22Rv1 (cell line): Measurements from ENCODE around the gene APH1A.
"Not testable (repeated sequence)": the region's sequence is repeated elsewhere in the genome, so short reads cannot be mapped to it uniquely, and the experiment has no call there.

ENCODE experiments used
- H3K27ac ChIP-seq: fragments of 450-650 bp; 2 replicates; pipeline ENCODE4 v1.5.1; 2017
- ZFX ChIP-seq: fragments of 450-650 bp; IDR thresholded peaks from 2 replicates; pipeline ENCODE4 v1.6.1; 2017; ENCODE audit warnings: antibody characterized with exemption, borderline replicate concordance
- TF ChIP-seq, protein P1 (sequence below): fragments of 450-650 bp; IDR thresholded peaks from 2 replicates; pipeline ENCODE4 v1.5.1; 2017; ENCODE audit warnings: mild to moderate bottlenecking

APH1A gene

GRCh38 chr1:150227228-150227627 is 41.6 kb downstream of the APH1A start:
- TF ChIP-seq, protein P1, sequence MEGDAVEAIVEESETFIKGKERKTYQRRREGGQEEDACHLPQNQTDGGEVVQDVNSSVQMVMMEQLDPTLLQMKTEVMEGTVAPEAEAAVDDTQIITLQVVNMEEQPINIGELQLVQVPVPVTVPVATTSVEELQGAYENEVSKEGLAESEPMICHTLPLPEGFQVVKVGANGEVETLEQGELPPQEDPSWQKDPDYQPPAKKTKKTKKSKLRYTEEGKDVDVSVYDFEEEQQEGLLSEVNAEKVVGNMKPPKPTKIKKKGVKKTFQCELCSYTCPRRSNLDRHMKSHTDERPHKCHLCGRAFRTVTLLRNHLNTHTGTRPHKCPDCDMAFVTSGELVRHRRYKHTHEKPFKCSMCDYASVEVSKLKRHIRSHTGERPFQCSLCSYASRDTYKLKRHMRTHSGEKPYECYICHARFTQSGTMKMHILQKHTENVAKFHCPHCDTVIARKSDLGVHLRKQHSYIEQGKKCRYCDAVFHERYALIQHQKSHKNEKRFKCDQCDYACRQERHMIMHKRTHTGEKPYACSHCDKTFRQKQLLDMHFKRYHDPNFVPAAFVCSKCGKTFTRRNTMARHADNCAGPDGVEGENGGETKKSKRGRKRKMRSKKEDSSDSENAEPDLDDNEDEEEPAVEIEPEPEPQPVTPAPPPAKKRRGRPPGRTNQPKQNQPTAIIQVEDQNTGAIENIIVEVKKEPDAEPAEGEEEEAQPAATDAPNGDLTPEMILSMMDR = no peak
- no peak for TF ChIP-seq ZFX
- H3K27ac ChIP-seq = no peak overlapping the region

GRCh38 chr1:150226486-150226885 is 42.3 kb downstream of the APH1A start:
- TF ChIP-seq ZFX = no peak
- TF ChIP-seq, protein P1 = no peak
- no peak overlapping the region for H3K27ac ChIP-seq

GRCh38 chr1:150225546-150225945 is 43.3 kb downstream of the APH1A start:
- TF ChIP-seq, protein P1 = no peak
- no peak for TF ChIP-seq ZFX
- H3K27ac ChIP-seq = no peak overlapping the region

DNA sequence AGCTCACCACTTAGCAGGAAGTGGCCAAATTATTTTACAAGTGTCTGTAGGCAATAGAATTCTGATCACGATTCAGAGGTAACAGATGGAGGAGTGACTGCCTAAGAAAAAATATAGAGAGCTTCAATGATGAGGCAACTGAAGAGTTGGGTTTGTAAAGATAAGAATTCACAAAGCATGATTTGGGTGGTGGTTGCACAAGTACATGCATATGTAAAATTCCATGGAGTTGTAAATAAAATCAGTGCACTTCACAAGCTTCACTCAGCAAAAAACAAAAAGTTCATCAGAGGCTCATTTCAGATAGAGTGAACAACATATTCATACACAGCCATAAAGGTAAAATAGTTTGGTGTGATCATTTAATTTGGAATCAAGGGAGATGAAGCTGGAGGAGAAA is 43.8 kb downstream of the APH1A start:
- no peak overlapping the region for H3K27ac ChIP-seq
- TF ChIP-seq ZFX = no peak
- TF ChIP-seq, protein P1 = no peak

GRCh38 chr1:150221552-150221951 is 47.3 kb downstream of the APH1A start:
- TF ChIP-seq, protein P1 = peak; percentile 56
- TF ChIP-seq ZFX = no peak

DNA sequence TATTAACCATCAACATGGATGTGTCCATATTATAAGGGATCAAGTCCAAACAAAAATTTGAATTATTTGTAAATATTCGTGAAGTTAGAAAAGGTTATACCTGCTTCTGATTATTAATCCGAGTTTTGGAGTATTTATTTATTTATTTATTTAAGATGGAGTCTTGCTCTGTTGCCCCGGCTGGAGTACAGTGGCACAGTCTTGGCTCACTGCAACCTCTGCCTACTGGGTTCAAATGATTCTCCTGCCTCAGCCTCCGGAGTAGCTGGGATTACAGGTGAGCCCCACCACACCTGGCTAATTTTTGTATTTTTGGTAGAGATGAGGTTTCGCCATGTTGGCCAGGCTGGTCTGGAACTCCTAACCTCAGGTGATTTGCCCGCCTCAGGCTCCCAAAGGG is 53.0 kb downstream of the APH1A start:
- not testable (repeated sequence) for H3K27ac ChIP-seq

More at GRCh38 chr1:150221552-150221951, 47.3 kb downstream of the APH1A start:
- H3K27ac ChIP-seq = no peak overlapping the region
